Caco-2 (cell line): ENCODE data around the gene C4BPB. TPM values are rescaled to one million over a fixed set of nuclear protein-coding genes. Genes with fewer than 3 reads are reported as not detected.

Source experiments
- Bru-seq: library from RNA; stranded (reverse); fragments of 400-500 nt; gene quantifications from one replicate; lab custom pipeline; 2021; lab: Mats Ljungman, UMichigan
- BruChase-seq, 2 experiments: library from RNA; stranded (reverse); fragments of 400-500 nt; gene quantifications; one replicate each; lab custom pipeline; 2021; lab: Mats Ljungman, UMichigan
- BruUV-seq: library from RNA; stranded (reverse); fragments of 400-500 nt; replicated peaks from 2 replicates; lab custom pipeline; 2021; lab: Mats Ljungman, UMichigan
- CTCF ChIA-PET: fragments of 300-600 bp; sonication (Branson Sonifier 250); formaldehyde crosslinking; loops from one replicate; lab custom pipeline; 2022; ENCODE audit warnings: antibody characterized with exemption; lab: Charles Lee
- POLR2A ChIA-PET: fragments of 300-600 bp; sonication (Branson Sonifier 250); formaldehyde crosslinking; loops from one replicate; lab custom pipeline; 2022; ENCODE audit warnings: antibody characterized with exemption; lab: Charles Lee
- DNase-seq, 2 experiments: peaks; one replicate each; pipeline versions ENCODE4 v3.0.0 to v3.0.0-alpha.2; 2020 to 2022
- H3K27me3 ChIP-seq: replicated peaks from 2 replicates; pipeline ENCODE4 v1.6.0; 2011; ENCODE audit warnings: low read length; ENCODE audit not compliant: control insufficient read depth, insufficient read depth
- H3K36me3 ChIP-seq: 2 replicates; pipeline ENCODE4 v1.5.1; 2011; ENCODE audit warnings: low read length; ENCODE audit not compliant: control insufficient read depth, insufficient read depth
- H3K4me1 ChIP-seq: fragments of 250-450 bp; sonication (Bioruptor Pico); 2 replicates; pipeline ENCODE4 v1.5.1; 2020; ENCODE audit warnings: mild to moderate bottlenecking
- H3K4me3 ChIP-seq: 2 replicates; pipeline ENCODE4 v1.5.1; 2011; ENCODE audit warnings: low read depth, mild to moderate bottlenecking, control low read depth, low read length
- H3K9me3 ChIP-seq: fragments of 250-450 bp; sonication (Bioruptor Pico); 2 replicates; pipeline ENCODE4 v1.5.1; 2020; ENCODE audit warnings: mild to moderate bottlenecking, moderate library complexity
- H3K27ac Mint-ChIP-seq: one replicate; pipeline ENCODE4 v1.8.0; 2022; ENCODE audit warnings: mixed read lengths; ENCODE audit not compliant: unreplicated experiment
- H3K27me3 Mint-ChIP-seq: one replicate; pipeline ENCODE4 v1.8.0; 2022; ENCODE audit warnings: mixed read lengths; ENCODE audit not compliant: insufficient read depth, unreplicated experiment
- H3K36me3 Mint-ChIP-seq: one replicate; pipeline ENCODE4 v1.8.0; 2022; ENCODE audit warnings: mild to moderate bottlenecking, mixed read lengths; ENCODE audit not compliant: insufficient read depth, unreplicated experiment
- H3K4me1 Mint-ChIP-seq: one replicate; pipeline ENCODE4 v1.8.0; 2022; ENCODE audit warnings: low read depth, mixed read lengths; ENCODE audit not compliant: unreplicated experiment
- H3K4me3 Mint-ChIP-seq: one replicate; pipeline ENCODE4 v1.8.0; 2022; ENCODE audit warnings: mild to moderate bottlenecking, moderate library complexity, mixed read lengths; ENCODE audit not compliant: unreplicated experiment
- H3K9me3 Mint-ChIP-seq: one replicate; pipeline ENCODE4 v1.8.0; 2022; ENCODE audit warnings: mixed read lengths; ENCODE audit not compliant: unreplicated experiment
- intact Hi-C: fragments of 100-400 bp; cut with micrococcal nuclease; formaldehyde crosslinking; loops from one replicate; pipeline ENCODE4 v1.10.0; 2022; ENCODE audit not compliant: unreplicated experiment
- long read RNA-seq: library from polyadenylated mRNA; stranded (forward); transcript quantifications from one replicate; pipeline ENCODE4 v2.0.0, GENCODE V29; 2022
- total RNA-seq: library from RNA; stranded (reverse); gene quantifications from 2 replicates; pipeline ENCODE4 v1.2.3, GENCODE V29; 2022
- TF ChIP-seq, protein P1 (sequence below), 2 experiments: fragments of 200-600 bp in 1 of 2; IDR thresholded peaks; 1 replicate in 1 of 2; 2 replicates in 1 of 2; pipeline versions ENCODE4 v1.5.1 to v1.8.0; 2011 to 2022; ENCODE audit warnings: antibody characterized with exemption in 1 of 2, control low read depth in 1 of 2, inconsistent platforms in 1 of 2, low read depth in 1 of 2, low read length in 1 of 2, mild to moderate bottlenecking in 1 of 2, moderate library complexity in 1 of 2; ENCODE audit not compliant: insufficient read depth in 1 of 2, severe bottlenecking in 1 of 2, unreplicated experiment in 1 of 2

The C4BPB gene
- total RNA-seq (93.0 and 99.8 TPM in 2 replicates), Bru-seq, nascent RNA (percentile 97 among the genes with signal in this experiment), BruChase-seq, experiment 1, labeled RNA remaining after a 2-hour chase (percentile 98 among the genes with signal in this experiment), BruChase-seq, experiment 2, labeled RNA remaining after a 6-hour chase (percentile 97 among the genes with signal in this experiment)
- long read RNA-seq, transcript C4BPB-202 (6 exons, 1,113 nt): minor isoform, 32 of 121 reads
- long read RNA-seq, transcript C4BPB-201 (6 exons, 1,117 nt): major isoform, 35 of 121 reads
- long read RNA-seq, transcript C4BPB-207 (2 exons, 652 nt): minor isoform, 5 of 121 reads
- long read RNA-seq, partial matches to known transcripts: 11 of 121 reads
- long read RNA-seq, other reads (novel, unspliced or antisense): 31 of 121 reads

GRCh38 chr1:207088701-207089626, at the start of gene C4BPB:
TSS of gene C4BPB (plus strand) at chr1:207088860. CDS start at chr1:207089532, 672 bp downstream.
- intact Hi-C loops: loop anchor here (1.0 to 2.0 kb wide), 6 partner anchors 14 to 232 kb away; partner anchors contain the start of genes CD55 and YOD1
- H3K36me3 ChIP-seq: no peaks in the 10 kb centered on the region; the same call in 1 of the 2 replicates
- TSS peak; percentile 83 for BruUV-seq
- peak within 1 kb of the TSS; percentile 43 for H3K4me3 ChIP-seq
- TF ChIP-seq, protein P1, sequence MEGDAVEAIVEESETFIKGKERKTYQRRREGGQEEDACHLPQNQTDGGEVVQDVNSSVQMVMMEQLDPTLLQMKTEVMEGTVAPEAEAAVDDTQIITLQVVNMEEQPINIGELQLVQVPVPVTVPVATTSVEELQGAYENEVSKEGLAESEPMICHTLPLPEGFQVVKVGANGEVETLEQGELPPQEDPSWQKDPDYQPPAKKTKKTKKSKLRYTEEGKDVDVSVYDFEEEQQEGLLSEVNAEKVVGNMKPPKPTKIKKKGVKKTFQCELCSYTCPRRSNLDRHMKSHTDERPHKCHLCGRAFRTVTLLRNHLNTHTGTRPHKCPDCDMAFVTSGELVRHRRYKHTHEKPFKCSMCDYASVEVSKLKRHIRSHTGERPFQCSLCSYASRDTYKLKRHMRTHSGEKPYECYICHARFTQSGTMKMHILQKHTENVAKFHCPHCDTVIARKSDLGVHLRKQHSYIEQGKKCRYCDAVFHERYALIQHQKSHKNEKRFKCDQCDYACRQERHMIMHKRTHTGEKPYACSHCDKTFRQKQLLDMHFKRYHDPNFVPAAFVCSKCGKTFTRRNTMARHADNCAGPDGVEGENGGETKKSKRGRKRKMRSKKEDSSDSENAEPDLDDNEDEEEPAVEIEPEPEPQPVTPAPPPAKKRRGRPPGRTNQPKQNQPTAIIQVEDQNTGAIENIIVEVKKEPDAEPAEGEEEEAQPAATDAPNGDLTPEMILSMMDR (IDR thresholded peaks at IDR 0.05; ENCODE audit: insufficient read depth in 1 of 2, low read depth in 1 of 2, low read length in 1 of 2, severe bottlenecking in 1 of 2, unreplicated experiment in 1 of 2): no peak
- no peaks in the 10 kb centered on the region for H3K9me3 ChIP-seq
- no peaks in the 10 kb centered on the region for H3K27me3 Mint-ChIP-seq
- H3K36me3 Mint-ChIP-seq: peaks cover 19% of the 10 kb centered on the region
- peak within 1 kb of the TSS; percentile 84 for H3K4me3 Mint-ChIP-seq
- H3K27ac Mint-ChIP-seq: peak within 1 kb of the TSS; percentile 89
- peak; percentile 58 to 66 for DNase-seq
- POLR2A ChIA-PET: interaction anchor here (0.7 to 3.4 kb wide), 4 partner anchors 36 to 233 kb away, joined by 3 to 21 read pairs (median 7); partner anchors contain the start of genes CD55 and PFKFB2
- H3K4me1 ChIP-seq: peaks cover 76% of the 10 kb centered on the region
- H3K27me3 ChIP-seq: no peaks in the 10 kb centered on the region
- H3K4me1 Mint-ChIP-seq: peaks cover 53% of the 10 kb centered on the region
- H3K9me3 Mint-ChIP-seq: no peaks in the 10 kb centered on the region
- CTCF ChIA-PET: interaction anchor here (1.2 to 1.4 kb wide), 2 partner anchors 233 to 316 kb away, joined by 3 to 4 read pairs; partner anchors contain the start of gene CD55

- intact Hi-C loops: no loop called here
- CTCF ChIA-PET: no interaction called here
- DNase-seq: no peak
These were observed 49.1 kb upstream of the C4BPB start for GRCh38 chr1:207039380-207040180.

More at GRCh38 chr1:207039380-207040180, 49.1 kb upstream of the C4BPB start:
- Histone ChIP-seq H3K4me1 (peaks cover 26% of the 10 kb centered on the region), H3K27me3 (no peaks in the 10 kb centered on the region), H3K4me3 (no peak overlapping the region), H3K9me3 (no peaks in the 10 kb centered on the region), H3K36me3 (no peaks in the 10 kb centered on the region)
- Mint-ChIP-seq H3K4me3 (no peak overlapping the region), H3K4me1 (peaks cover 7% of the 10 kb centered on the region), H3K9me3 (no peaks in the 10 kb centered on the region), H3K27ac (no peak overlapping the region), H3K27me3 (no peaks in the 10 kb centered on the region), H3K36me3 (no peaks in the 10 kb centered on the region)
- no TSS peak for BruUV-seq
- TF ChIP-seq, protein P1 (IDR thresholded peaks at IDR 0.05; ENCODE audit: insufficient read depth in 1 of 2, low read depth in 1 of 2, low read length in 1 of 2, severe bottlenecking in 1 of 2, unreplicated experiment in 1 of 2): no peak
- POLR2A ChIA-PET: no interaction called here
